GM12891 (cell line): ENCODE data around the gene SIM2.

ENCODE experiments used
- DNase-seq: peaks from one replicate; pipeline ENCODE4 v3.0.0; 2011; ENCODE audit warnings: low spot score; ENCODE audit not compliant: insufficient read length
- FAIRE-seq: peaks from 2 replicates; lab custom pipeline; 2011; peaks lifted over from hg19 to GRCh38; lab: Jason Lieb, UNC
- PAX5 ChIP-seq: IDR thresholded peaks from 2 replicates; pipeline ENCODE4 v1.6.1; 2011; ENCODE audit warnings: low read length, moderate library complexity, mild to moderate bottlenecking; ENCODE audit not compliant: insufficient read depth, severe bottlenecking
- POLR2A ChIP-seq: IDR thresholded peaks from 2 replicates; pipeline ENCODE4 v1.6.1; 2011; ENCODE audit warnings: low read depth, low read length, control low read depth
- POLR2AphosphoS5 ChIP-seq: IDR thresholded peaks from 2 replicates; pipeline ENCODE4 v1.6.1; 2011; ENCODE audit warnings: low read depth, low read length, control low read depth
- POU2F2 ChIP-seq: IDR thresholded peaks from 2 replicates; pipeline ENCODE4 v1.6.1; 2011; ENCODE audit warnings: low read depth, mild to moderate bottlenecking, control low read depth, low read length, moderate library complexity
- SPI1 ChIP-seq: IDR thresholded peaks from 2 replicates; pipeline ENCODE4 v1.6.1; 2011; ENCODE audit warnings: low read depth, low read length, control low read depth
- TAF1 ChIP-seq: IDR thresholded peaks from 2 replicates; pipeline ENCODE4 v1.6.1; 2011; ENCODE audit warnings: low read depth, low read length, control low read depth

Gene SIM2

GRCh38 chr21:36759348-36760083, 60.6 kb downstream of the SIM2 start:
- TF ChIP-seq POLR2AphosphoS5 (no peak), TAF1 (no peak), POLR2A (no peak), SPI1 (no peak), PAX5 (no peak), POU2F2 (no peak)
- FAIRE-seq = no peak

GRCh38 chr21:36761685-36762084, 62.8 kb downstream of the SIM2 start:
- no peak for DNase-seq
- no peak for FAIRE-seq
- TF ChIP-seq PAX5 (no peak), POLR2A (no peak), SPI1 (no peak), TAF1 (no peak), POU2F2 (no peak), POLR2AphosphoS5 (no peak)

More at GRCh38 chr21:36759348-36760083, 60.6 kb downstream of the SIM2 start:
- no peak for DNase-seq

GRCh38 chr21:36762642-36763041, 63.7 kb downstream of the SIM2 start:
- no peak for TF ChIP-seq POU2F2
- TF ChIP-seq POLR2AphosphoS5 = no peak
- no peak for TF ChIP-seq POLR2A
- TF ChIP-seq PAX5 = no peak
- FAIRE-seq (no peak), DNase-seq (no peak)

GRCh38 chr21:36763305-36763704, 64.4 kb downstream of the SIM2 start:
- no peak for TF ChIP-seq TAF1
- TF ChIP-seq PAX5 = no peak
- no peak for TF ChIP-seq POLR2A
- TF ChIP-seq POLR2AphosphoS5 = no peak
- TF ChIP-seq POU2F2 = no peak
- TF ChIP-seq SPI1 = no peak
- DNase-seq (no peak), FAIRE-seq (no peak)

GRCh38 chr21:36765229-36765628, 66.3 kb downstream of the SIM2 start:
- FAIRE-seq (no peak), DNase-seq (no peak)
- TF ChIP-seq POLR2A (no peak), PAX5 (no peak), SPI1 (no peak), POU2F2 (no peak), POLR2AphosphoS5 (no peak), TAF1 (no peak)

GRCh38 chr21:36766511-36766910, 67.6 kb downstream of the SIM2 start:
- TF ChIP-seq POLR2A (no peak), POU2F2 (no peak), PAX5 (no peak), POLR2AphosphoS5 (no peak), SPI1 (no peak), TAF1 (no peak)

GRCh38 chr21:36767096-36767495, 68.2 kb downstream of the SIM2 start:
- DNase-seq (no peak), FAIRE-seq (no peak)
- TF ChIP-seq POU2F2 = no peak
- no peak for TF ChIP-seq SPI1
- no peak for TF ChIP-seq POLR2A
- no peak for TF ChIP-seq TAF1
- TF ChIP-seq PAX5 = no peak
- no peak for TF ChIP-seq POLR2AphosphoS5

More at GRCh38 chr21:36766511-36766910, 67.6 kb downstream of the SIM2 start:
- no peak for FAIRE-seq
- no peak for DNase-seq

DNA sequence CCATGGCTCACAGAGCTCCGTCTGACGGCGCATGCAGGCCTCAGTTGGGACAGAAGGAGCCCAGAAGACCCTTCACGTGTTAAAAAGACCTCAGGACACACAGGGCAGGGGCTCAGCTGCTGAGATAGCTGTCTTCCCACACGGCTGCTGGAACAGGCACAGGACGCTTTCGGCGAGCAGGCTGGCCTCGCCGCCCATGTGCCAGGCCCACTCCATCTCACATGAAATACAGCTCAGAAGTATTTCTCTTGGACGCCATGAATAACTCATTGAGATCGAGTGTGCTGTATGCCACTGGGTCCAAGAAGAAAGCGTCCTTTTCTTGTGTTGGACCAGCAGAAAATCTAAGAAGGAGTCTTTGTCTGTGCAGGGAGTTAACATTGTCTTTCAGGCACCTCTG, 69.6 kb downstream of the SIM2 start:
- FAIRE-seq (no peak), DNase-seq (no peak)
- TF ChIP-seq PAX5 = no peak
- TF ChIP-seq POU2F2 = no peak
- no peak for TF ChIP-seq POLR2A
- no peak for TF ChIP-seq POLR2AphosphoS5
- no peak for TF ChIP-seq SPI1
- TF ChIP-seq TAF1 = no peak

DNA sequence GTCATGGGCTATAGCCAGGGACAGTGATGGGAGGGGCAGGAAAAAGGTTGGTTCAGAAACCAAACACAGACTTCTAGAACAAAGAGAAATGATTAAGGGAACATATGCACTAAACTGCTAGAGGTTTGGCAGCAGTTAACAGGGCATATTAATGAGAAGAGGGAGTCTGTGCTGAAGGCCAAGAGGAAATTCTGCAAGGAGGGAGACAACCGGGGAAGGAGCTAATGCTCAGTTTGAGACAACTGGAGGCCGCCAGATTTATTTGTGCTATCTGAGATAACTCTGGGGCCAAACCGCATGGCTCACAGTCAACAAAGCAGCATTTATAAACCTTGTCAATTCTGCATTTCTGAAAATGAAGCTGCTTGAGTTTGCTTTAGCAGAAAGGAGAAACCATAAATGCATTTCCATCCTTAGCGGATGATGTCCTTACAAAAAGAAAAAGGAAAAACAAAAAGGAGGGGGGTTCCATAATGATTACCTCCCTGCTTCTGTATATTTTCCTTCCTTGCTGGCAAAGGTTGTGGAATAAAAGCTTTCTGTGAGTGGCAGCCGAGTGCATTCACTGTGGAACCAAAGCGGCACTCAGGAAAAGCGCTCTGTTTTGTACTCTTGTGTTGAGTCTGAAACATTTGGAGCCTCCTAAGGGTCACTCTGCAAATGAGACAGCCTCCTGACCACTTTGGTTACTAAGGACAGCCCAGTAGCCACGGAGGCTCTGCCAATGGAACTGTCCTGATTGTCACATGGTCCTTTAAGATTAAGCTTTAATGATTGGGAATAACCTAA, 70.3 kb downstream of the SIM2 start:
- FAIRE-seq (no peak), DNase-seq (no peak)
- TF ChIP-seq PAX5 (no peak), POU2F2 (no peak), POLR2A (no peak), TAF1 (no peak), POLR2AphosphoS5 (no peak), SPI1 (no peak)
